ENCODE results near the gene SPATA16.

DNA sequence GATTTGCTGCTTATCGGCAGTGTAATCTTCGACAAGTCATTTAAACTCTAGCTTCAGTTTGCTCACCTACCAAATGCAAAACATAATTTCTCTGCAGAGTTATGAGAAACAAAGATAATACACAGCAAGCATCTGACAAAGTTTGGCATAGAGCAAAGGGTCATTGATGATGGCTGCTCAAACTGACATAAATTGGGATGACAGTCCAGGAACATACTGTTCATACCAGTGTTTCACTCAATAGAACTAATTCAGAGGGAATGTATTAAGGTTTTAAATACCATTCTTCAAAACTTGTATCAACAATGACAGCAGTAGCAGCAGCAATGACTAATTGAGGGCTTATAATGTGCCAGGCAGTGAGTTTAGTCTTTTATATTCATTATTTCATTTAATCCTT is 137.6 kb downstream of the SPATA16 start:
- TF ChIP-seq, protein P1, sequence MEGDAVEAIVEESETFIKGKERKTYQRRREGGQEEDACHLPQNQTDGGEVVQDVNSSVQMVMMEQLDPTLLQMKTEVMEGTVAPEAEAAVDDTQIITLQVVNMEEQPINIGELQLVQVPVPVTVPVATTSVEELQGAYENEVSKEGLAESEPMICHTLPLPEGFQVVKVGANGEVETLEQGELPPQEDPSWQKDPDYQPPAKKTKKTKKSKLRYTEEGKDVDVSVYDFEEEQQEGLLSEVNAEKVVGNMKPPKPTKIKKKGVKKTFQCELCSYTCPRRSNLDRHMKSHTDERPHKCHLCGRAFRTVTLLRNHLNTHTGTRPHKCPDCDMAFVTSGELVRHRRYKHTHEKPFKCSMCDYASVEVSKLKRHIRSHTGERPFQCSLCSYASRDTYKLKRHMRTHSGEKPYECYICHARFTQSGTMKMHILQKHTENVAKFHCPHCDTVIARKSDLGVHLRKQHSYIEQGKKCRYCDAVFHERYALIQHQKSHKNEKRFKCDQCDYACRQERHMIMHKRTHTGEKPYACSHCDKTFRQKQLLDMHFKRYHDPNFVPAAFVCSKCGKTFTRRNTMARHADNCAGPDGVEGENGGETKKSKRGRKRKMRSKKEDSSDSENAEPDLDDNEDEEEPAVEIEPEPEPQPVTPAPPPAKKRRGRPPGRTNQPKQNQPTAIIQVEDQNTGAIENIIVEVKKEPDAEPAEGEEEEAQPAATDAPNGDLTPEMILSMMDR (IDR thresholded peaks at IDR 0.05; ENCODE audit: low read length), result no peak
- no peak for TF ChIP-seq EZH2phosphoT487 (IDR thresholded peaks at IDR 0.05; ENCODE audit: low read length)
- TF ChIP-seq EZH2 (optimal IDR thresholded peaks at IDR 0.05; ENCODE audit: low read depth, low read length), result no peak
